ENCODE results near the gene NPEPL1.
"Not testable (repeated sequence)": the region's sequence is repeated elsewhere in the genome, so short reads cannot be mapped to it uniquely, and the experiment has no call there.

NPEPL1 gene

DNA sequence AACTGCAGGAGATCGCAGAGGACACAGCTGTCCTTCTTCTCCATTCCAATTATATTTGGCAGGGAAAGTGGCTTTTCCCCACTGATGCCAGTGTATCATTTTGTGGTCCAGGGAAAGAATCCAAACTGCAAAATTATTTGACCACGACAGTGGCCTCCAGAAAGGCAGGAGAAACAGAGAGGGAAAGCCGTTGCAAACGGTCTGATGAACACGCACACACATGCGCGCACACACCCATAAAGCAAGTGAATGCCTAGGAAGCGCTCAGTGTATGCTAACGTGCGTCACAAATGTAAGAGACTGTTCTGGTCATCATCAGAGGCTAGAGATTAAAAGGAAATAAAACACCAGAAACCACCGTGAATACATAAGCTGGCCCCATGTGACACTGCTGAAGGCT is 54.0 kb downstream of the NPEPL1 start:
- TF ChIP-seq, protein P1, sequence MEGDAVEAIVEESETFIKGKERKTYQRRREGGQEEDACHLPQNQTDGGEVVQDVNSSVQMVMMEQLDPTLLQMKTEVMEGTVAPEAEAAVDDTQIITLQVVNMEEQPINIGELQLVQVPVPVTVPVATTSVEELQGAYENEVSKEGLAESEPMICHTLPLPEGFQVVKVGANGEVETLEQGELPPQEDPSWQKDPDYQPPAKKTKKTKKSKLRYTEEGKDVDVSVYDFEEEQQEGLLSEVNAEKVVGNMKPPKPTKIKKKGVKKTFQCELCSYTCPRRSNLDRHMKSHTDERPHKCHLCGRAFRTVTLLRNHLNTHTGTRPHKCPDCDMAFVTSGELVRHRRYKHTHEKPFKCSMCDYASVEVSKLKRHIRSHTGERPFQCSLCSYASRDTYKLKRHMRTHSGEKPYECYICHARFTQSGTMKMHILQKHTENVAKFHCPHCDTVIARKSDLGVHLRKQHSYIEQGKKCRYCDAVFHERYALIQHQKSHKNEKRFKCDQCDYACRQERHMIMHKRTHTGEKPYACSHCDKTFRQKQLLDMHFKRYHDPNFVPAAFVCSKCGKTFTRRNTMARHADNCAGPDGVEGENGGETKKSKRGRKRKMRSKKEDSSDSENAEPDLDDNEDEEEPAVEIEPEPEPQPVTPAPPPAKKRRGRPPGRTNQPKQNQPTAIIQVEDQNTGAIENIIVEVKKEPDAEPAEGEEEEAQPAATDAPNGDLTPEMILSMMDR (IDR thresholded peaks at IDR 0.05; ENCODE audit: insufficient read depth, missing control alignments): no peak
- DNase-seq (ENCODE audit: insufficient read length, low spot score): no peak
- FAIRE-seq: no peak

DNA sequence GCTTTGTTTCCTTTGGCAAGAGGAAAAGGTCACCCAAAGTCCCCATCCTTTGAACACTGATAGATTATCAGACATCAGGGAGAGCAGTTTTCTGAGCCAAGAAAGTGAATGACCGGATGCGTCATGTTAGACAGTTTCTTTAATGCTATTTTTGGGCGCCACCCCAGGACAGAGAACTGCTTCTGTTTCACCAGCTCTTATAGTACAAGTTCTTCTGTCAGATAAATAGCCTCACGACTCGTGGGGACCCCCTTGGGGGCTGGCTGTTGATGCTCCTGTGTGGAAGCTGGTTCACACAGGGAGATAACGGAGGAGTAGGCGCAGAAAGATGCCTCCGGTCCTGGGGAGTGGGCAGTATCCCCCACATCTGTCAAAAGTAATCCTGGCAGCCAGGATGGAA is 54.6 kb downstream of the NPEPL1 start:
- TF ChIP-seq, protein P1 (IDR thresholded peaks at IDR 0.05; ENCODE audit: insufficient read depth, missing control alignments): no peak
- no peak for DNase-seq (ENCODE audit: insufficient read length, low spot score)
- no peak for FAIRE-seq

DNA sequence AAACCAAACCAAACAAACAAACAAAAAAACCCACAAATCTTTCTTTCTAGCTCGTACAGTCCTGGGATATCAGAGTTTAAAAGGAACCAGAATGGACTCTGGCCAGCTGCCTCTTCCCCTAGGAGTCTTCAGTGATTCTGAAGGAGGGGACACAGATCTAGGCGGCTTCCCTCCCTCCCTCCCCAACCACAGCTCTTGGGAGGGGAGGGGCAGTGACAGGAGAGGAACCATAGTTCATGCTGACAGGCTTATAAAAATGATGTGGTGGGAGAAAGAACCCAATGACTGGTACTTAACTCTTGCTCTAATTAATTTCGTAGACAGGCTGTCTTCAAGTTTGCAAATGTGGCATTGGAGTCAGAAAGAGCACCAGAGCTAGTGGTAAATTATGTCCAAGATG is 56.0 kb downstream of the NPEPL1 start:
- FAIRE-seq (no peak), DNase-seq (ENCODE audit: insufficient read length, low spot score) (no peak)
- TF ChIP-seq, protein P1 (IDR thresholded peaks at IDR 0.05; ENCODE audit: insufficient read depth, missing control alignments): no peak

DNA sequence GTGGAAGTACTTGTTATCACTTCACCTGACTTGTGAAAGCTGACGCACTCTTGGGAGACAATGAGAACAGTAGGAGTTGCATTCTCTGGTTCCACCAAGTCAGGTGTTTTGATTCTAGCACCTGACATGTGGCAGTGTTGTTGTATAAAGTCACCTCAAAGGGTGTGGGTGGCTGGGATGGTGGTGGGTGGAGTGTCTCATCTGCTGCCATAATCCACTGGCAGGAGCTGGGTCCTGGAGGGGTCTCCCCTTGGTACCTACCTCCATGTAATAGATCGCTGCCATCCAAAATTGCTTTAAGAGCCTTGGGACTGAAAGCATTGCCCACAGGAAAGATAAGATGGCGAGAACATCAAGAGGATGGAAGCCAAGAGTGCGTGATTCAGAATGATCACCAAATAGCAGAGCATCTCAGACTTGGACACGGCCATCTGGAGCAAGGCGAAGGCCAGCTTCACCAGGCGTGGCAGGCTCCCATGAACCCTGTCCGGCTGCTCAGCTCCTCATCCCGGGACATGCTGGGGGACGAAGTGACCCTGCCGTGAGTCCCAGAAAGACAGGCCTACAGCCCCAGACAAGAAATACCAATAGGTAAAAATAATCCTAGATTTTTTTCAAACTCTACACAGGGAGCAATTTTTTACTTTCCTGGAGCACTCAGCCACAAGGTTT is 56.6 kb downstream of the NPEPL1 start:
- TF ChIP-seq, protein P1 (IDR thresholded peaks at IDR 0.05; ENCODE audit: insufficient read depth, missing control alignments): no peak
- FAIRE-seq (no peak), DNase-seq (ENCODE audit: insufficient read length, low spot score) (no peak)

DNA sequence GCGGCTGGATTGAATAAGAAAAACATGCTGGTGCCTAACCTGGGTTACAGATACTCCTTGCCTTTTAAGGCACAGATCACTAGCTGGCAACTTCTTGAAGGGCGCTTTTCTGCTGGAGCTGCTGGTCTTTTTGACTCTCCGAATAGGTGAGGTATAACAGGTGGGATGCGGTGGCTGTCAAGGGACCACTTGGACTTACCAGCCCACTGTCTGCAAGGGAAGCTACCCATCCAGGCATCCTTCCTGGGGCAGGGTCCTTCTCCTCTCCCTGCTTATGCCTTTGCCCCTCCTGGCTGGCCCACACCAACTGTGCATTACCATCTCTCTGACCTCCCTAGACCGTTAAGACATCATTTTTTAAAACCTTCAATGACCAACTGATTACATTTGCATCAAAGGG is 57.4 kb downstream of the NPEPL1 start:
- TF ChIP-seq, protein P1 (IDR thresholded peaks at IDR 0.05; ENCODE audit: insufficient read depth, missing control alignments): no peak
- no peak for FAIRE-seq
- no peak for DNase-seq (ENCODE audit: insufficient read length, low spot score)

DNA sequence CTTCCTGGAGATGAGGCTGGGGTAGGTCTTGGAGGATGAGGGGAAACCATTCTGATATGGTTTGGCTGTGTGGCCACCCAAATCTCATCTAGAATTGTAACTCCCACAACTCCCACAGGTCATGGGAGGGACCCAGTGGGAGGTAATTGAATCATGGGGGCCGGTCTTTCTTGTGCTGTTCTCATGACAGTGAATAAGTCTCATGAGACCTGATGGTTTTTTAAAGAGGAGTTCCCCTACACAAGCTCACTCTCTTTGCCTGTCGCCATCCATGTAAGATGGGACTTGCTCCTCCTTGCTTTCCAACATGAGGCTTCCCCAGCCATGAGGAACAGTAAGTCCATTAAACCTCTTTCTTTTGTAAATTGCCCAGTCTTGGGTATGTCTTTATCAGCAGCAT is 58.1 kb downstream of the NPEPL1 start:
- DNase-seq (ENCODE audit: insufficient read length, low spot score); FAIRE-seq: not testable (repeated sequence)

DNA sequence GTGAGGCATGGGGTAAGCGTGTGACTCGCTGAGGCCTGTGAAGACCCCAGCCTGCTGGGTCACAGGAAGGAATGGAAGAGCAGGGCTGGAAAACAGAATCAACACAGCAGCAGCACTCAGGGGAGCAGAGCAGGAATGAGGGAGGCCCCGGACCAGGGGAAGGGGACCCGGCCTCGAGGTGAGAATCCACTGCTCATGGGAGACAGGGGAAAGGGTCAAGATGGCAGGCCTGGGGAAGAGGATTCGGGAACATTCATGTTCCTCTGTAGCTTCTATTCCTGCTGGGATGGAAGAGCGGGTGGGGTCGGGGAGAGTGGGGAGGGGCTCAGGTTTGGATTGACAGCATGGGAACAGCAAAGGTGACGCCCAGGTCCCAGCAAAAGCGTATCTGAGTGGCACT is 59.4 kb downstream of the NPEPL1 start:
- TF ChIP-seq, protein P1 (IDR thresholded peaks at IDR 0.05; ENCODE audit: insufficient read depth, missing control alignments): no peak

DNA sequence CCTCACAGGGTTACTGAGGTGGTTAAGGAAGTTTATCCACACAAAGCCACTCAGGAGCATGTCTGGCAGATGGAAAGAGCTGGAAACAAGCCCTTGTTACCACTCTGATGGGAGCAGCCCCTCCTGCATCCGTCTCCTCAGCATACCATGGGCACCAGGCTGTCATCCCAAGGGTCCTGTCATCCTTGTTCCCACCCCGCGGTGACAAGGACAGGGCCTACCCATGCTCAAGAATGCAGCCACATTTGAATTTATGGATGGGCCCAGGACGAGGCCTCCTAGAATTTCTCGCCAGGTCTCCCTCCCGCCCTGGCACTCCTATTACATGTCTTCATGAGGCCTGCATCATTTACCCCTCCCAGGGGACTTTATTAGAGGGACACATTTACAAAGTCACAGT is 60.0 kb downstream of the NPEPL1 start:
- FAIRE-seq: no peak
- DNase-seq (ENCODE audit: insufficient read length, low spot score): no peak
- TF ChIP-seq, protein P1 (IDR thresholded peaks at IDR 0.05; ENCODE audit: insufficient read depth, missing control alignments): no peak

More for the DNA sequence above, 59.4 kb downstream of the NPEPL1 start:
- DNase-seq (ENCODE audit: insufficient read length, low spot score) (no peak), FAIRE-seq (no peak)

All from D721Med (cell line).